Measurements from ENCODE around the gene GPT2.
A peak's percentile ranks its signal among the peaks of the same experiment; 100 is the strongest.

The GPT2 gene

GRCh38 chr16:46906360-46907060, 22.3 kb downstream of the GPT2 start:
- H3K36me3 ChIP-seq (ENCODE audit: control insufficient read depth in 5 of 5, insufficient read depth in 5 of 5, low read length in 5 of 5), result peaks cover 0 to 48% (median 33%) of the 10 kb centered on the region in 5 donors
- H3K27me3 ChIP-seq (ENCODE audit: control insufficient read depth in 5 of 5, insufficient read depth in 4 of 5, low read length in 5 of 5), result no peaks in the 10 kb centered on the region
- H3K9me3 ChIP-seq (ENCODE audit: control insufficient read depth in 5 of 5, low read length in 5 of 5), result no peaks in the 10 kb centered on the region
- no peak overlapping the region for H3K4me3 ChIP-seq (ENCODE audit: low read depth in 1 of 5, low read length in 5 of 5)
- no peak overlapping the region for H3K9ac ChIP-seq (ENCODE audit: low read length in 5 of 5)
- H3K27ac ChIP-seq (ENCODE audit: low read depth, low read length), result peak overlapping the region; percentile 37
- H3K4me1 ChIP-seq (ENCODE audit: control insufficient read depth in 5 of 5, insufficient read depth in 5 of 5, low read length in 5 of 5), result peaks cover 0 to 23% (median 18%) of the 10 kb centered on the region in 5 donors

DNA sequence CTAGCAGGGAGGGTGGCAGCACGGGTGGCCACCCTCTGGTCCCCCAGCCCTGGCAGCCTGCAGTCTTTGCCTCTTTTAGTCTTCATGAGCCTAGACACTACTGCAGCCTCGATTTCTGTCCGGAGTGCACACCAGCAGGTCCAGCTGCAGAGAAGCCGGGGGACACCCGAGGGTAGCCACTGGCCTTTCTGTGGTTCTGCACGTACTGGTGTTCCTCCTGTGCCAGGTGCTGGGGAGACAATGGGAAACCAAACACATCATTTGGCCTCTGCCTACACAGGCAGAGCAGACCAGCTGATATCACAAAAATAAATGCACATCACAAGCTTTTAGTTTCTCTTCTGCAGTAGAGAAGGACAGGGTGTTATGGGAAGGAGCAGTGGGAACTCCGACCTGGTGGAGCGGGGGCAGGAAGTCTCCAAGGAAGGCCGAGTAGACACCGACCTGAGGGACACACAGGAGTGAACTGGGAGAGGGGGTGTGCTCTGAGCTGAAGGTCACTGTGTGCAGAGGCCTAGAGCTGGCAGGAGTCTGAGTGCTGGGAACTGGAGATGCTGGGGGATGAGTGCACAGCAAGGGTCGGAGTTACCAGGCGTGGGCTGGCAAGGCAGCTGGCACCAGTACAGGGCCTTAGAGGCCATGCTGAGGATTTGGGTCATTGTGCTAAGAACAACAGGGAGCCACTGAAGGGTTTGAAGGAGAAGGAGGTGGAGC, 23.1 kb downstream of the GPT2 start:
- peaks cover 0 to 50% (median 35%) of the 10 kb centered on the region in 5 donors for H3K36me3 ChIP-seq (ENCODE audit: control insufficient read depth in 5 of 5, insufficient read depth in 5 of 5, low read length in 5 of 5)
- peak overlapping the region in 1 of 5 donors; percentile 26 for H3K9ac ChIP-seq (ENCODE audit: low read length in 5 of 5)

GRCh38 chr16:46908540-46909372, 24.6 kb downstream of the GPT2 start:
- Histone ChIP-seq H3K27me3 (ENCODE audit: control insufficient read depth in 5 of 5, insufficient read depth in 4 of 5, low read length in 5 of 5) (no peaks in the 10 kb centered on the region), H3K4me3 (ENCODE audit: low read depth in 1 of 5, low read length in 5 of 5) (no peak overlapping the region), H3K36me3 (ENCODE audit: control insufficient read depth in 5 of 5, insufficient read depth in 5 of 5, low read length in 5 of 5) (peaks cover under 1 to 50% (median 40%) of the 10 kb centered on the region in 5 donors), H3K4me1 (ENCODE audit: control insufficient read depth in 5 of 5, insufficient read depth in 5 of 5, low read length in 5 of 5) (peaks cover 0 to 23% (median 18%) of the 10 kb centered on the region in 5 donors), H3K27ac (ENCODE audit: low read depth, low read length) (no peak overlapping the region), H3K9me3 (ENCODE audit: control insufficient read depth in 5 of 5, low read length in 5 of 5) (no peaks in the 10 kb centered on the region), H3K9ac (ENCODE audit: low read length in 5 of 5) (no peak overlapping the region)

More for the DNA sequence above, 23.1 kb downstream of the GPT2 start:
- Histone ChIP-seq H3K27ac (ENCODE audit: low read depth, low read length) (peak overlapping the region; percentile 37), H3K27me3 (ENCODE audit: control insufficient read depth in 5 of 5, insufficient read depth in 4 of 5, low read length in 5 of 5) (no peaks in the 10 kb centered on the region), H3K4me3 (ENCODE audit: low read depth in 1 of 5, low read length in 5 of 5) (no peak overlapping the region), H3K9me3 (ENCODE audit: control insufficient read depth in 5 of 5, low read length in 5 of 5) (no peaks in the 10 kb centered on the region), H3K4me1 (ENCODE audit: control insufficient read depth in 5 of 5, insufficient read depth in 5 of 5, low read length in 5 of 5) (peaks cover 0 to 23% (median 18%) of the 10 kb centered on the region in 5 donors)

DNA sequence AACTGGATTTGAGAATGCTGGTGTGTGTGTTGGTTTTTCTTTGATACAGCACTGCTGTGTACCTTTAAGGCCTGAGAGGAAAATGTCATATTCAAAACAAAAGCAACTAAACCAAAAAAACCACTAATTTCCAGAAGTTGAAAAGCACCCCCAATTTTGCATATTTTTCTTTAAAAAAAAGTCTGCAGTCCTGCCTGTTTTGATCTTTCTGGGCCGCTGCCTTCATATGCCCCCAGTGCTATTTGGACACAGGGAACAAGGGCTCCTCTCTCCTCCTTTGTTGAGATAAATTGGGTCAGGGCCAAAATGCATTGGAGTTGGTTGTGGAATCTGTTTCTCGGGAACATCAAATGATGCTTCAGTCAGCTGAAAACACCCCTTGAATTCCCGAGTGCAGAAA, 26.9 kb downstream of the GPT2 start:
- no peaks in the 10 kb centered on the region for H3K9me3 ChIP-seq (ENCODE audit: control insufficient read depth in 5 of 5, low read length in 5 of 5)
- H3K36me3 ChIP-seq (ENCODE audit: control insufficient read depth in 5 of 5, insufficient read depth in 5 of 5, low read length in 5 of 5), result peaks cover 3 to 62% (median 51%) of the 10 kb centered on the region in 5 donors
- H3K27me3 ChIP-seq (ENCODE audit: control insufficient read depth in 5 of 5, insufficient read depth in 4 of 5, low read length in 5 of 5), result no peaks in the 10 kb centered on the region
- no peak overlapping the region for H3K4me3 ChIP-seq (ENCODE audit: low read depth in 1 of 5, low read length in 5 of 5)
- no peak overlapping the region for H3K27ac ChIP-seq (ENCODE audit: low read depth, low read length)
- H3K4me1 ChIP-seq (ENCODE audit: control insufficient read depth in 5 of 5, insufficient read depth in 5 of 5, low read length in 5 of 5), result peaks cover 0 to 29% (median 18%) of the 10 kb centered on the region in 5 donors
- no peak overlapping the region for H3K9ac ChIP-seq (ENCODE audit: low read length in 5 of 5)

- Histone ChIP-seq H3K4me3 (ENCODE audit: low read depth in 1 of 5, low read length in 5 of 5) (no peak overlapping the region), H3K27ac (ENCODE audit: low read depth, low read length) (no peak overlapping the region), H3K9me3 (ENCODE audit: control insufficient read depth in 5 of 5, low read length in 5 of 5) (no peaks in the 10 kb centered on the region), H3K27me3 (ENCODE audit: control insufficient read depth in 5 of 5, insufficient read depth in 4 of 5, low read length in 5 of 5) (no peaks in the 10 kb centered on the region), H3K4me1 (ENCODE audit: control insufficient read depth in 5 of 5, insufficient read depth in 5 of 5, low read length in 5 of 5) (peaks cover 0 to 28% (median 18%) of the 10 kb centered on the region in 5 donors), H3K9ac (ENCODE audit: low read length in 5 of 5) (no peak overlapping the region), H3K36me3 (ENCODE audit: control insufficient read depth in 5 of 5, insufficient read depth in 5 of 5, low read length in 5 of 5) (peaks cover 3 to 60% (median 50%) of the 10 kb centered on the region in 5 donors)
These were observed 27.5 kb downstream of the GPT2 start for GRCh38 chr16:46911650-46912049.

GRCh38 chr16:46914556-46915201, 30.5 kb downstream of the GPT2 start:
- H3K27ac ChIP-seq (ENCODE audit: low read depth, low read length), result no peak overlapping the region
- no peak overlapping the region for H3K4me3 ChIP-seq (ENCODE audit: low read depth in 1 of 5, low read length in 5 of 5)
- H3K4me1 ChIP-seq (ENCODE audit: control insufficient read depth in 5 of 5, insufficient read depth in 5 of 5, low read length in 5 of 5), result peaks cover 0 to 6% (median 0%) of the 10 kb centered on the region in 5 donors
- no peaks in the 10 kb centered on the region for H3K9me3 ChIP-seq (ENCODE audit: control insufficient read depth in 5 of 5, low read length in 5 of 5)
- H3K27me3 ChIP-seq (ENCODE audit: control insufficient read depth in 5 of 5, insufficient read depth in 4 of 5, low read length in 5 of 5), result no peaks in the 10 kb centered on the region
- peaks cover 5 to 78% (median 58%) of the 10 kb centered on the region in 5 donors for H3K36me3 ChIP-seq (ENCODE audit: control insufficient read depth in 5 of 5, insufficient read depth in 5 of 5, low read length in 5 of 5)
- no peak overlapping the region for H3K9ac ChIP-seq (ENCODE audit: low read length in 5 of 5)

DNA sequence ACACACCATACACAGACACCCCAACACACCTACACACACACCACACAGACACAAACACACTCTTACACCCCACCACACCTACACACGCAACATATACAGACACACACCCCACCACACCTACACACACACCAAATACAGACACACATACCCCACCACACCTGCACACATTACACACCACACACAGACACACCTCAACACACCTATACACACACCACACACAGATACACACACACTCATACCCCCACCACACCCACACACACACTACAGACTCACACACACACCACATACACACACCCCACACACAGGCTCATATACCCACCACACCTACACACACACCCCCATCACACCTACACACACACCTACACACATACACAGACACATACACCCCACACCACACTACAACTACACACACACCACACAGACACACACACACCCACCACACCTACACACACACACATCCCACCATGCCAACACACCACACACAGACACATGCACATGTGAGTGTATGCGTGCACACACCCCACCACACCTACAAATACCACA, 31.4 kb downstream of the GPT2 start:
- H3K36me3 ChIP-seq (ENCODE audit: control insufficient read depth in 5 of 5, insufficient read depth in 5 of 5, low read length in 5 of 5), result peaks cover 5 to 75% (median 55%) of the 10 kb centered on the region in 5 donors
- peaks cover 0 to 10% (median 0%) of the 10 kb centered on the region in 5 donors for H3K4me1 ChIP-seq (ENCODE audit: control insufficient read depth in 5 of 5, insufficient read depth in 5 of 5, low read length in 5 of 5)
- H3K9ac ChIP-seq (ENCODE audit: low read length in 5 of 5), result no peak overlapping the region
- H3K9me3 ChIP-seq (ENCODE audit: control insufficient read depth in 5 of 5, low read length in 5 of 5), result no peaks in the 10 kb centered on the region
- H3K4me3 ChIP-seq (ENCODE audit: low read depth in 1 of 5, low read length in 5 of 5), result no peak overlapping the region
- H3K27ac ChIP-seq (ENCODE audit: low read depth, low read length), result no peak overlapping the region
- no peaks in the 10 kb centered on the region for H3K27me3 ChIP-seq (ENCODE audit: control insufficient read depth in 5 of 5, insufficient read depth in 4 of 5, low read length in 5 of 5)

DNA sequence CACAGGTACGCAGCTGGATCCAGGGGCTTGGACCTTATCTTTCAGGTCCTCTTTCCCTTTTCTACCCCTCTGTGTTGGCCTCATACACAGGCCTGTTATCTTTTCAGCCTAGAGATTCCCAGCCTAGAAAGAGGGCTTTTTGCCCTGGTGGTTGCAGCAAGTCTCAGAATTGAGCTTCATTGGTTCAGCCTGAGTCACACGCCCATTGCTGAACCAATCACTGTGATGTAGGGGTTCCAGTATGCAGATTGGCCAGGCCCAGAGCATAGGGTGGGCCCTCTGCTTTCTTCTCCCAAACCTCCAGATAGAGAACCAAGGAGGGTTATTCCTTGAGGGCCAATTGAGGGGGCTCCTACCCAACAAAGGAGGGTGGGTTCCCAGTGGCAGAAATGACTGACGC, 32.8 kb downstream of the GPT2 start:
- H3K27me3 ChIP-seq (ENCODE audit: control insufficient read depth in 5 of 5, insufficient read depth in 4 of 5, low read length in 5 of 5), result no peaks in the 10 kb centered on the region
- no peaks in the 10 kb centered on the region for H3K9me3 ChIP-seq (ENCODE audit: control insufficient read depth in 5 of 5, low read length in 5 of 5)
- H3K4me1 ChIP-seq (ENCODE audit: control insufficient read depth in 5 of 5, insufficient read depth in 5 of 5, low read length in 5 of 5), result peaks cover 0 to 10% (median 0%) of the 10 kb centered on the region in 5 donors
- H3K36me3 ChIP-seq (ENCODE audit: control insufficient read depth in 5 of 5, insufficient read depth in 5 of 5, low read length in 5 of 5), result peaks cover 5 to 68% (median 50%) of the 10 kb centered on the region in 5 donors
- H3K27ac ChIP-seq (ENCODE audit: low read depth, low read length), result no peak overlapping the region
- peak overlapping the region in 1 of 5 donors; percentile 23 for H3K9ac ChIP-seq (ENCODE audit: low read length in 5 of 5)
- H3K4me3 ChIP-seq (ENCODE audit: low read depth in 1 of 5, low read length in 5 of 5), result no peak overlapping the region

GRCh38 chr16:46918400-46918799, 34.2 kb downstream of the GPT2 start:
- Histone ChIP-seq H3K27ac (ENCODE audit: low read depth, low read length) (no peak overlapping the region), H3K9ac (ENCODE audit: low read length in 5 of 5) (no peak overlapping the region), H3K36me3 (ENCODE audit: control insufficient read depth in 5 of 5, insufficient read depth in 5 of 5, low read length in 5 of 5) (peaks cover 5 to 70% (median 44%) of the 10 kb centered on the region in 5 donors), H3K9me3 (ENCODE audit: control insufficient read depth in 5 of 5, low read length in 5 of 5) (no peaks in the 10 kb centered on the region), H3K4me1 (ENCODE audit: control insufficient read depth in 5 of 5, insufficient read depth in 5 of 5, low read length in 5 of 5) (peaks cover 0 to 12% (median 1%) of the 10 kb centered on the region in 5 donors), H3K4me3 (ENCODE audit: low read depth in 1 of 5, low read length in 5 of 5) (no peak overlapping the region), H3K27me3 (ENCODE audit: control insufficient read depth in 5 of 5, insufficient read depth in 4 of 5, low read length in 5 of 5) (no peaks in the 10 kb centered on the region)
